HepG2 (cell line): ENCODE data around the gene TATDN2. TPM values are rescaled to one million over a fixed set of nuclear protein-coding genes. Genes with fewer than 3 reads are reported as not detected.

Source experiments
- GATAD1 ChIP-seq: IDR thresholded peaks from 2 replicates; pipeline ENCODE4 v1.6.1; 2016; ENCODE audit warnings: missing genetic modification reagents, missing compliant biosample characterization
- IRF2 ChIP-seq: IDR thresholded peaks from 2 replicates; pipeline ENCODE4 v1.6.1; 2018; ENCODE audit warnings: missing genetic modification reagents, missing compliant biosample characterization
- JUNB ChIP-seq: sonication (generic); formaldehyde crosslinking; IDR thresholded peaks from 2 replicates; pipeline ENCODE4 v1.8.0; 2022; ENCODE audit warnings: missing genetic modification reagents, mild to moderate bottlenecking, borderline replicate concordance
- KMT2B ChIP-seq: IDR thresholded peaks from 2 replicates; pipeline ENCODE4 v1.6.1; 2016; ENCODE audit warnings: missing genetic modification reagents, missing compliant biosample characterization
- MNT ChIP-seq: fragments of 450-650 bp; IDR thresholded peaks from 2 replicates; pipeline ENCODE4 v1.6.1; 2016
- RFX5 ChIP-seq: IDR thresholded peaks from 2 replicates; pipeline ENCODE4 v1.6.1; 2011; ENCODE audit warnings: low read depth, low read length, improper control_type of control experiment
- SOX13 ChIP-seq, 3 experiments: fragments of 450-650 bp in 1 of 3; sonication (generic) in 1 of 3; formaldehyde crosslinking in 1 of 3; IDR thresholded peaks in 2 of 3; conservative IDR thresholded peaks in 1 of 3; 2 replicates each; pipeline versions ENCODE4 v1.5.0 to v1.6.1; 2016 to 2020; ENCODE audit warnings: antibody characterized with exemption in 1 of 3, mild to moderate bottlenecking in 1 of 3, missing compliant biosample characterization in 1 of 3, missing genetic modification reagents in 1 of 3, moderate library complexity in 1 of 3
- SRY ChIP-seq: sonication (generic); formaldehyde crosslinking; IDR thresholded peaks from 2 replicates; pipeline ENCODE4 v1.8.0; 2022; ENCODE audit warnings: mild to moderate bottlenecking, missing genetic modification reagents
- TP53 ChIP-seq: sonication (generic); formaldehyde crosslinking; conservative IDR thresholded peaks from 2 replicates; pipeline ENCODE4 v1.4.0; 2020; ENCODE audit warnings: missing genetic modification reagents
- ZEB1 ChIP-seq: IDR thresholded peaks from 2 replicates; pipeline ENCODE4 v1.6.1; 2012; ENCODE audit warnings: mild to moderate bottlenecking, low read depth, inconsistent platforms; ENCODE audit not compliant: insufficient replicate concordance
- ZNF251 ChIP-seq: sonication (generic); formaldehyde crosslinking; IDR thresholded peaks from 2 replicates; pipeline ENCODE4 v1.9.0; 2021; ENCODE audit warnings: mild to moderate bottlenecking, missing genetic modification reagents
- ZNF292 ChIP-seq: sonication (generic); formaldehyde crosslinking; IDR thresholded peaks from 2 replicates; pipeline ENCODE4 v1.8.1; 2022; ENCODE audit warnings: mild to moderate bottlenecking, low read depth, missing genetic modification reagents, borderline replicate concordance
- ZNF589 ChIP-seq: sonication (generic); formaldehyde crosslinking; conservative IDR thresholded peaks from 2 replicates; pipeline ENCODE4 v1.8.0; 2022; ENCODE audit warnings: mild to moderate bottlenecking, moderate library complexity, missing genetic modification reagents
- ZNF691 ChIP-seq: sonication (generic); formaldehyde crosslinking; IDR thresholded peaks from 2 replicates; pipeline ENCODE4 v1.4.0; 2020; ENCODE audit warnings: missing genetic modification reagents, low read depth, mild to moderate bottlenecking, borderline replicate concordance
- polyA plus RNA-seq, 8 experiments: library from polyadenylated mRNA; depleted of rRNA in 3 of 8; stranded (reverse) in 7 of 8; unstranded in 1 of 8; fragments of >200 nt; fragmentation: Illumina TruSeq in 4 of 8; extraction: Trizol in 4 of 8; gene quantifications; 2 replicates each; pipeline versions ENCODE4 v1.2.1 to v1.2.3, GENCODE V29; 2011 to 2016; ENCODE audit warnings: low read depth in 4 of 8, missing spikeins in 1 of 8, mixed read lengths in 1 of 8; ENCODE audit not compliant: insufficient read depth in 1 of 8
- total RNA-seq, 5 experiments: library from RNA; depleted of rRNA; stranded (reverse); fragments of >200 nt; fragmentation: Illumina TruSeq; extraction: Trizol; gene quantifications; 2 replicates each; pipeline ENCODE4 v1.2.3, GENCODE V29; 2016; ENCODE audit warnings: low read depth in 1 of 5
- TF ChIP-seq, protein P1 (sequence below), 2 experiments: sonication (generic) in 1 of 2; formaldehyde crosslinking in 1 of 2; IDR thresholded peaks; 2 replicates each; pipeline versions ENCODE4 v1.5.1 to v1.6.1; 2011 to 2020; ENCODE audit warnings: borderline replicate concordance in 1 of 2, low read depth in 1 of 2, low read length in 1 of 2, mild to moderate bottlenecking in 1 of 2, missing genetic modification reagents in 1 of 2, moderate library complexity in 1 of 2
- TF ChIP-seq, protein P2 (sequence below): sonication (generic); formaldehyde crosslinking; IDR thresholded peaks from 2 replicates; pipeline ENCODE4 v1.4.0; 2020; ENCODE audit warnings: mild to moderate bottlenecking, low read depth, missing genetic modification reagents
- TF ChIP-seq, protein P3 (sequence below), 2 experiments: sonication (generic) in 1 of 2; formaldehyde crosslinking in 1 of 2; IDR thresholded peaks; 2 replicates each; pipeline versions ENCODE4 v1.4.0 to v1.6.1; 2018 to 2020; ENCODE audit warnings: missing genetic modification reagents in 2 of 2, borderline replicate concordance in 1 of 2, low read depth in 1 of 2, mild to moderate bottlenecking in 1 of 2, missing biosample characterization in 1 of 2

TATDN2 gene
- total and polyA plus RNA-seq, 2 of the 13 experiments (the other 11 are each of a cell fraction or from before 2014, with no cell fraction given) = 12.1 to 21.9 TPM

- TF ChIP-seq, protein P1, sequence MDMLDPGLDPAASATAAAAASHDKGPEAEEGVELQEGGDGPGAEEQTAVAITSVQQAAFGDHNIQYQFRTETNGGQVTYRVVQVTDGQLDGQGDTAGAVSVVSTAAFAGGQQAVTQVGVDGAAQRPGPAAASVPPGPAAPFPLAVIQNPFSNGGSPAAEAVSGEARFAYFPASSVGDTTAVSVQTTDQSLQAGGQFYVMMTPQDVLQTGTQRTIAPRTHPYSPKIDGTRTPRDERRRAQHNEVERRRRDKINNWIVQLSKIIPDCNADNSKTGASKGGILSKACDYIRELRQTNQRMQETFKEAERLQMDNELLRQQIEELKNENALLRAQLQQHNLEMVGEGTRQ (IDR thresholded peaks at IDR 0.05; ENCODE audit: low read depth, low read length) = peak; percentile 58
- TF ChIP-seq, protein P1 (CRISPR knock-in tag; IDR thresholded peaks at IDR 0.05; ENCODE audit: borderline replicate concordance) = peak; percentile 45; the same call in 1 of the 2 replicates
- no peak; the same call in 1 of the 2 replicates for TF ChIP-seq GATAD1
- no peak for TF ChIP-seq RFX5
- no peak; the same call in 1 of the 2 replicates for TF ChIP-seq IRF2 (CRISPR knock-in tag)
- no peak for TF ChIP-seq ZEB1
- peak; percentile 81; the same call in 1 of the 2 replicates for TF ChIP-seq ZNF292 (CRISPR knock-in tag)
- peak; percentile 73; the same call in 1 of the 2 replicates for TF ChIP-seq ZNF691 (CRISPR knock-in tag)
- TF ChIP-seq, protein P2, sequence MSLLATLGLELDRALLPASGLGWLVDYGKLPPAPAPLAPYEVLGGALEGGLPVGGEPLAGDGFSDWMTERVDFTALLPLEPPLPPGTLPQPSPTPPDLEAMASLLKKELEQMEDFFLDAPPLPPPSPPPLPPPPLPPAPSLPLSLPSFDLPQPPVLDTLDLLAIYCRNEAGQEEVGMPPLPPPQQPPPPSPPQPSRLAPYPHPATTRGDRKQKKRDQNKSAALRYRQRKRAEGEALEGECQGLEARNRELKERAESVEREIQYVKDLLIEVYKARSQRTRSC (CRISPR knock-in tag) = no peak; the same call in 1 of the 2 replicates
- peak; percentile 22; the same call in 1 of the 2 replicates for TF ChIP-seq KMT2B
- TF ChIP-seq SRY (CRISPR knock-in tag) = no peak
- peak; percentile 82 for TF ChIP-seq MNT
- peak; percentile 30; the same call in 1 of the 2 replicates for TF ChIP-seq TP53
- no peak for TF ChIP-seq JUNB (CRISPR knock-in tag)
- TF ChIP-seq ZNF251 (CRISPR knock-in tag) = 0 out of 2 replicates have a peak, but pooled peaks have one; percentile 41
- TF ChIP-seq ZNF589 (CRISPR knock-in tag) = 0 out of 2 replicates have a peak, but pooled peaks have one; percentile 23
- TF ChIP-seq SOX13 (IDR thresholded peaks at IDR 0.05) = no peak
- TF ChIP-seq SOX13 (CRISPR knock-in tag; conservative IDR thresholded peaks at IDR 0.05 in 1 of 2, IDR thresholded peaks at IDR 0.05 in 1 of 2) = 0 out of 4 replicates have a peak, but pooled peaks of 1 of the 2 experiments have one; percentile 29
- TF ChIP-seq, protein P3, sequence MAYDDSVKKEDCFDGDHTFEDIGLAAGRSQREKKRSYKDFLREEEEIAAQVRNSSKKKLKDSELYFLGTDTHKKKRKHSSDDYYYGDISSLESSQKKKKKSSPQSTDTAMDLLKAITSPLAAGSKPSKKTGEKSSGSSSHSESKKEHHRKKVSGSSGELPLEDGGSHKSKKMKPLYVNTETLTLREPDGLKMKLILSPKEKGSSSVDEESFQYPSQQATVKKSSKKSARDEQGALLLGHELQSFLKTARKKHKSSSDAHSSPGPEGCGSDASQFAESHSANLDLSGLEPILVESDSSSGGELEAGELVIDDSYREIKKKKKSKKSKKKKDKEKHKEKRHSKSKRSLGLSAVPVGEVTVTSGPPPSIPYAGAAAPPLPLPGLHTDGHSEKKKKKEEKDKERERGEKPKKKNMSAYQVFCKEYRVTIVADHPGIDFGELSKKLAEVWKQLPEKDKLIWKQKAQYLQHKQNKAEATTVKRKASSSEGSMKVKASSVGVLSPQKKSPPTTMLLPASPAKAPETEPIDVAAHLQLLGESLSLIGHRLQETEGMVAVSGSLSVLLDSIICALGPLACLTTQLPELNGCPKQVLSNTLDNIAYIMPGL (CRISPR knock-in tag; IDR thresholded peaks at IDR 0.05; ENCODE audit: borderline replicate concordance in 1 of 2, low read depth in 1 of 2) = peak; percentile 40 to 50; a peak in 3 of 4 replicates
These were observed at the start of gene TATDN2 (continued) for GRCh38 chr3:10248184-10248983.
